DMS114 treated with DMSO at 0.1 percent for 48 hours (cell line): ENCODE data around the gene A3GALT2.
A peak's percentile ranks its signal among the peaks of the same experiment; 100 is the strongest.
"Not testable (repeated sequence)": the region's sequence is repeated elsewhere in the genome, so short reads cannot be mapped to it uniquely, and the experiment has no call there.

Experiments
- DNase-seq: peaks from one replicate; lab custom pipeline; 2025; ENCODE audit not compliant: unreplicated experiment; lab: John Stamatoyannopoulos, UW

A3GALT2 gene

GRCh38 chr1:33314416-33314815 is 6.5 kb downstream of the A3GALT2 start:
- no peak for DNase-seq

GRCh38 chr1:33312413-33312749 is 8.5 kb downstream of the A3GALT2 start:
- DNase-seq: no peak

- no peak for DNase-seq
Observed at GRCh38 chr1:33311706-33312412, 9.0 kb downstream of the A3GALT2 start.

- DNase-seq: no peak
Observed at GRCh38 chr1:33310702-33311101, 10.2 kb downstream of the A3GALT2 start.

- not testable (repeated sequence) for DNase-seq
Observed at GRCh38 chr1:33309351-33309750, 11.5 kb downstream of the A3GALT2 start.

GRCh38 chr1:33307494-33307864 is 13.4 kb downstream of the A3GALT2 start:
- DNase-seq: no peak

GRCh38 chr1:33306653-33307493 is 14.0 kb downstream of the A3GALT2 start:
- DNase-seq: no peak

- no peak for DNase-seq
Observed at GRCh38 chr1:33305816-33306652, 14.9 kb downstream of the A3GALT2 start.

GRCh38 chr1:33305016-33305415 is 15.9 kb downstream of the A3GALT2 start:
- DNase-seq: no peak

- DNase-seq: no peak
Observed at GRCh38 chr1:33302325-33302724, 18.6 kb downstream of the A3GALT2 start.

GRCh38 chr1:33301273-33301984 is 19.5 kb downstream of the A3GALT2 start:
- DNase-seq: no peak

- no peak for DNase-seq
Observed at GRCh38 chr1:33300673-33301072, 20.2 kb downstream of the A3GALT2 start.

- DNase-seq: no peak
Observed at GRCh38 chr1:33299461-33300155, 21.3 kb downstream of the A3GALT2 start.

GRCh38 chr1:33298623-33299277 is 22.1 kb downstream of the A3GALT2 start:
- DNase-seq: peak; percentile 51

GRCh38 chr1:33297911-33298622 is 22.8 kb downstream of the A3GALT2 start:
- DNase-seq: no peak

- DNase-seq: no peak
Observed at GRCh38 chr1:33296824-33297223, 24.1 kb downstream of the A3GALT2 start.

- no peak for DNase-seq
Observed at GRCh38 chr1:33296082-33296458, 24.8 kb downstream of the A3GALT2 start.

- peak; percentile 65 for DNase-seq
Observed at GRCh38 chr1:33295450-33296081, 25.3 kb downstream of the A3GALT2 start.

- no peak for DNase-seq
Observed at GRCh38 chr1:33295023-33295422, 25.9 kb downstream of the A3GALT2 start.
